Activated T-helper 1 cell treated with anti-CD3 and anti-CD28 coated beads, Interleukin-12 subunit alpha, Interleukin-12 subunit beta, Interleukin-2, Interleukin-4 antibody, amounts not matched to agents 30 ng/mL and 10 ng/mL and 1 ng/mL, durations not matched to agents 14 hours and 24 hours and 36 hours (primary cell): ENCODE data around the gene EHD4. TPM values are rescaled to one million over a fixed set of nuclear protein-coding genes. Genes with fewer than 3 reads are reported as not detected.

ENCODE experiments used
- DNase-seq: peaks from one replicate; pipeline ENCODE4 v3.0.0; 2021; ENCODE audit warnings: low spot score
- H3K27ac Mint-ChIP-seq: one replicate; pipeline ENCODE4 v1.8.0; 2021; ENCODE audit warnings: mild to moderate bottlenecking, mixed read lengths
- H3K27me3 Mint-ChIP-seq: one replicate; pipeline ENCODE4 v1.8.0; 2022; ENCODE audit warnings: mild to moderate bottlenecking, moderate library complexity, mixed read lengths; ENCODE audit not compliant: insufficient read depth
- H3K36me3 Mint-ChIP-seq: one replicate; pipeline ENCODE4 v1.8.0; 2021; ENCODE audit warnings: low read depth, mixed read lengths
- H3K4me1 Mint-ChIP-seq: one replicate; pipeline ENCODE4 v1.8.0; 2021; ENCODE audit warnings: low read depth, mixed read lengths
- H3K4me3 Mint-ChIP-seq: one replicate; pipeline ENCODE4 v1.8.0; 2021; ENCODE audit warnings: mild to moderate bottlenecking, moderate library complexity, mixed read lengths
- H3K9me3 Mint-ChIP-seq: one replicate; pipeline ENCODE4 v1.8.0; 2021; ENCODE audit warnings: mixed read lengths
- intact Hi-C: fragments of 100-400 bp; cut with micrococcal nuclease; formaldehyde crosslinking; loops from one replicate; pipeline ENCODE4 v1.15.1; 2024
- total RNA-seq: library from RNA; stranded (reverse); gene quantifications from 2 replicates; pipeline ENCODE4 v1.2.3, GENCODE V29; 2022

The EHD4 gene
- total RNA-seq, 1 donor from 2014 or later, result 30.1 TPM

DNA sequence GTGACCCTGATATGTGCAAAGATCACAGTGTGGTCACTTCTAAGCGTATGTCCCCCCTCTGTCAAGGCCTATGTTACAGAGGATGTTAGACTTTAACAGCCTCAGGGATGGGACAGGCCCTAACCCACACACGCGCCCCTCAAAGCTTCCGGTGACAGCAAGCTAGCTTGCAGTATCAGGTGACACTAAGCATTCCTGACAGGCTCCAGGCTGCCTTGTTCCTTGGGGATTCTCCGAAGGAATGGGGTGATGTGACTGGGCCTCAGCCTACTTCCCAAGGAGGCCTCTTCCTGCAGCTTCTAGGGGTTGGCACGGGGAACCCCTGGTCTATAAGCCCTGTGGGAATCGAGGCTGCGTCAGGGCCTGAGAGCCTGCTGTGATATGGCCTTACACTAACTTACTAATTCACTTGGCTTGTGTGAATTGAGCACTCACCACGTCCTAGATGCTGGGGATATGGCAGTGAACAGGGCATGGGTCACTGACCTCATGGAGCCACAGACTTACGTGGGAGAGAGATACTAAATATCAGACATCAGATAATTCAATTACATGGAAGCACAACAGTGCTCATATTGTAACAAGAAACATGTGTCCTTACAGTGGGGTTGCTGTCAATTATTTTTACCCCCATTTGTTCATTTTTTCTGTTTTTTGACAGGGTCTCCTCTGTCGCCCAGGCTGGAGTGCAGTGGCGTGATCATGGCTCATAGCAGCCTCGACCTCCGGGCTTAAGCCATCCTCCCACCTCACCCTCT is 67.1 kb downstream of the EHD4 start:
- Mint-ChIP-seq H3K4me1 (peaks cover 8% of the 10 kb centered on the region), H3K9me3 (peaks cover 4% of the 10 kb centered on the region), H3K36me3 (peaks cover 30% of the 10 kb centered on the region), H3K27me3 (no peaks in the 10 kb centered on the region), H3K4me3 (no peak overlapping the region), H3K27ac (no peak overlapping the region)
- intact Hi-C loops, result loop anchor here (2.0 to 10.0 kb wide), 3 partner anchors 66 to 340 kb away; no protein-coding TSS in a partner anchor
- no peak for DNase-seq

DNA sequence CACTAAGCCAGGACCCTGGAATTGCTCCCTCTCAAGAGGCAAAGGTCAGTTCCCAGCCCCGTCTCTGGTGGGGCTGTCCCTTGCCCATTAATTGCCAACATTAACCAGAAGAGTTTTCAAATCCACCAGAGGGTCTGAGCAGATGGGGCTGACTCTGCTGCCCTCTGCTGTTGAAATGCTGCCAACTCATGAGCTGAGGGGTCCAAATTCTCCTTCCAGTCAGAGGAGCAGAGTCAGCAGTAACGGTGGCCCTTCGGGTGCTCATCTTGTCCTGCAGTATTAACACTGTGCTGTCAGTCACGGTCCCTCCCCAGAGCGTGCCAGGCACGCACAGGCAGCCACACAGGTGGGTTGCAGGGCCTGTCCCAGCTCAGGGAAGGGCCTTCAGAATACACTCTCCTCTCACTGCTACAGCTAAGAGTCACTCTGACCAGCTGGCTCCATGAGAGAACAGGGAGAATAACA is 67.8 kb downstream of the EHD4 start:
- intact Hi-C loops, result loop anchor here (1.0 to 10.0 kb wide), 6 partner anchors 66 to 340 kb away; partner anchors contain the start of genes JMJD7 and MAPKBP1
- peaks cover 28% of the 10 kb centered on the region for H3K36me3 Mint-ChIP-seq
- peaks cover 8% of the 10 kb centered on the region for H3K4me1 Mint-ChIP-seq
- peak; percentile 50 for DNase-seq
- H3K9me3 Mint-ChIP-seq, result peaks cover 4% of the 10 kb centered on the region
- H3K27ac Mint-ChIP-seq, result no peak overlapping the region
- H3K4me3 Mint-ChIP-seq, result no peak overlapping the region
- H3K27me3 Mint-ChIP-seq, result no peaks in the 10 kb centered on the region

DNA sequence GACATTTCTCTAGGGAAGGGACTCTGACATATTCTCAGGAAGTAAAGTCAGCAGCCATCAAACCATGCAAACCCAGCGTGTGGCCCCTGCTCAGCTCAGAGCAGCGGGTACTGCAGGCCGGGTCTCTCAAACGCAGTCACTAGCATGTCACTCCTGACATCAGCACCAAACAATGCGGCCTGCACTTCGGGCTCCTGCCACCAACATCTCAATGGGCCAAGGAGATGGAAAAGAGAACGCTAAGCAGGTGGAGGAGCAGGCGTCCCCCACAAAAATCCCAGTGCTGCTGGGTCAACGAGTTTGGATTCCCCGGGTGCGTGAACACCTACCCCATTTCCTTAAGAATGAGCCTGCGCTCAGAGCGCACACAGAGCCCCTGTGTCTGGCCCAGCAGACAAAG is 68.6 kb downstream of the EHD4 start:
- no peaks in the 10 kb centered on the region for H3K27me3 Mint-ChIP-seq
- H3K36me3 Mint-ChIP-seq, result peaks cover 28% of the 10 kb centered on the region
- H3K4me3 Mint-ChIP-seq, result no peak overlapping the region
- intact Hi-C loops, result loop anchor here (1.0 to 10.0 kb wide), 6 partner anchors 67 to 339 kb away; partner anchors contain the start of genes JMJD7 and MAPKBP1
- no peak for DNase-seq
- H3K4me1 Mint-ChIP-seq, result peaks cover 8% of the 10 kb centered on the region
- H3K9me3 Mint-ChIP-seq, result peaks cover 4% of the 10 kb centered on the region
- H3K27ac Mint-ChIP-seq, result no peak overlapping the region

GRCh38 chr15:41901431-41901830 is 70.9 kb downstream of the EHD4 start:
- H3K9me3 Mint-ChIP-seq, result peaks cover 4% of the 10 kb centered on the region
- intact Hi-C loops, result loop anchor here (5.0 to 10.0 kb wide), 3 partner anchors 74 to 337 kb away; partner anchors contain the start of gene JMJD7
- no peaks in the 10 kb centered on the region for H3K27me3 Mint-ChIP-seq
- H3K36me3 Mint-ChIP-seq, result peaks cover 19% of the 10 kb centered on the region
- H3K4me3 Mint-ChIP-seq, result no peak overlapping the region
- peaks cover 8% of the 10 kb centered on the region for H3K4me1 Mint-ChIP-seq
- DNase-seq, result no peak
- H3K27ac Mint-ChIP-seq, result no peak overlapping the region

DNA sequence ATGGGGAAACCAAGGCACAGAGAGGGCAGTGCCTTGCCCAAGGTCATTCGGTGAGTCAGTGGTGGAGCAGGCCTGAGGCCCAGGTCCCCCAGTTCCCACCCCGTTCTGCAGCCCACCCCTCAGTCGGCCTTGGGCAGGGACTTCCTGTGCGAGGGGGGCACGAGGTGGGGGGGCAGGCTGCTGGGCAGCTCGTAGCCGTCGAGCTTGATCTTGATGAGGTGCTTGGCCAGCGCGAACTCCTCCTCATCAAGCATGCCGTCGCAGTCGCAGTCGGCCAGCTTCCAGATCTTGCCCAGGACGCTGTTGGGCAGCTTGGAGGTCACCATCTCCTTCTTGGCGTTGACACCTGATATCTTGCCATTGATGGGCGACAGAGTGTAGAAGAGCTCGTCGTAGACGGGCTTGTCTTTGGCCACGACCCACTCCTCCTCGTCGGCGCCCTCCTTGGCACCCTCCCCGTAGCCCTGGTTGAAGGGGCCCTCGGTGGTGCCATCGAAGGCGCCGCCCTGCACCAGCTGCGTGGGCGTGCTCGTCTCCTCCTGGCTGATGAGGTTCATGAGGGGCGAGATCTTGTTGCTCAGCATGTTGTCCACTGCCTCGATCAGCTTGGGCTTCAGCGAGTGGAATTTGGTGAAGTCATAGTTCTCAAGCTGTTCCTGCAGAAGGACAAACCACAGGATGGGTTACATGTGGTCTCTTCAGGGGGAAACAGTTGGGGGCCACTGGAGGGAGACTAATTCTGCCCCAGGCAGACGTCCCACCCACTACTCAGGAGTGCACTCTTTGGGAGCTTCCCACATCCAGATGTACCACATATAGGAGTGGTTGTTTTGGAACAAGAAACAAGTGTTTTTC is 71.6 kb downstream of the EHD4 start:
- no peaks in the 10 kb centered on the region for H3K9me3 Mint-ChIP-seq
- H3K27ac Mint-ChIP-seq, result no peak overlapping the region
- DNase-seq, result no peak
- no peaks in the 10 kb centered on the region for H3K27me3 Mint-ChIP-seq
- peaks cover 8% of the 10 kb centered on the region for H3K4me1 Mint-ChIP-seq
- peaks cover 19% of the 10 kb centered on the region for H3K36me3 Mint-ChIP-seq
- no peak overlapping the region for H3K4me3 Mint-ChIP-seq
- intact Hi-C loops, result loop anchor here (5.0 to 10.0 kb wide), 3 partner anchors 73 to 336 kb away; partner anchors contain the start of gene JMJD7

DNA sequence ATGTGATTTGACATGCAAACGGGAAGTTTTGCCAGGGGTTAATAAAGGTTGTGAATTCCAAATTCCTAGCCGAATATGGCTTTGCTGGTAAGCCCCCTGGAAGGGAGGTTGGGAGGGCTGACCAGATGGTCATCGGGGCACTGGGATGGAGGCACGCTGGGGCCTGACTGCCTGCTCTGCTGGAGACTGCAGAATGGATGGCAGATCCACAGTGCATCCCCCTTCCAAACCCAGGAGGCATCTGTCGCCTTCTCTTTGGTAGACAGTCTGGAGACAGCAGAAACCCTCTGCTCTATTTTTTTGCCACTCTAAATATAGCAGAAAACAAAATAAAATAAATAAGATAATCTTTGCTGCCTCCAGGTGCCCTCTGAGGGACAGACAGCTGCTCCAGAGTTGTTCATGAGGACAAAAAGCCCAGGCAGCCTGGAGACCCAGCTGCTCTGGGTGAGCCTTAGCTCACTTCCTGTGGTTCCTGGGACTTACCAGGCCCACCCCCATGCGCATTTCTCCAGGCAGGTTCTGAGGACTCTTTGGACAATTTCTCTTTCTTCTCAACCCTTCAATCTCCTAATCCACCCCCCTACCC is 72.4 kb downstream of the EHD4 start:
- DNase-seq, result no peak
- Mint-ChIP-seq H3K4me1 (peaks cover 14% of the 10 kb centered on the region), H3K9me3 (no peaks in the 10 kb centered on the region), H3K36me3 (peaks cover 17% of the 10 kb centered on the region), H3K27me3 (no peaks in the 10 kb centered on the region), H3K27ac (no peak overlapping the region), H3K4me3 (no peak overlapping the region)
- intact Hi-C loops, result loop anchor here (5.0 to 10.0 kb wide), 3 partner anchors 73 to 335 kb away; partner anchors contain the start of gene JMJD7

GRCh38 chr15:41897363-41897799 is 75.0 kb downstream of the EHD4 start:
- H3K27ac Mint-ChIP-seq, result peak overlapping the region; percentile 7
- H3K4me3 Mint-ChIP-seq, result no peak overlapping the region

DNA sequence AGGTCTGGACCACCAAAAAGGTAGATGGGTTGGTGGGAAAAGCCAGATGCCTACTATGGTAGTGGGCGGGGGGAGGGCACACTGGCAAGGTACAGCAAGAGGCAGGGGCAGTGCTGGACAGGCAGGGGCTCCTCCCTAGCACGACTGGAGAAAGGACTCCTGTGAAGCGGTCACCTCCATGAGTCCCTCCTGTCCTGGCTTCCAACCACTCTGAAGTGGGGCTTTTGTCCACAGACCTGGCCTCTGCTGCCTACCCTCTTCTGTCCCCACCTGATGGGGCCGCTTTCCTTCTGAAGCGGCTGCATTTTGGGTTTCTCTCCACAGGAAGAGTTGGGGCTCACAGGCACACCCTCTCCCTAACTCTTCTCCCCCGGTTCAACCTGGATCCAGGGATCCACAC is 75.8 kb downstream of the EHD4 start:
- no peaks in the 10 kb centered on the region for H3K9me3 Mint-ChIP-seq
- H3K4me1 Mint-ChIP-seq, result peaks cover 23% of the 10 kb centered on the region

More at GRCh38 chr15:41897363-41897799, 75.0 kb downstream of the EHD4 start:
- Mint-ChIP-seq H3K9me3 (no peaks in the 10 kb centered on the region), H3K36me3 (peaks cover 14% of the 10 kb centered on the region), H3K27me3 (no peaks in the 10 kb centered on the region), H3K4me1 (peaks cover 19% of the 10 kb centered on the region)
- intact Hi-C loops, result no loop called here
- DNase-seq, result no peak

GRCh38 chr15:41895957-41896356 is 76.4 kb downstream of the EHD4 start:
- Mint-ChIP-seq H3K36me3 (peaks cover 14% of the 10 kb centered on the region), H3K9me3 (no peaks in the 10 kb centered on the region), H3K27me3 (no peaks in the 10 kb centered on the region), H3K4me3 (no peak overlapping the region), H3K4me1 (peaks cover 23% of the 10 kb centered on the region), H3K27ac (peak overlapping the region; percentile 29)
- intact Hi-C loops, result no loop called here
- DNase-seq, result no peak

More for the DNA sequence above, 75.8 kb downstream of the EHD4 start:
- Mint-ChIP-seq H3K27ac (no peak overlapping the region), H3K4me3 (no peak overlapping the region), H3K27me3 (no peaks in the 10 kb centered on the region), H3K36me3 (peaks cover 14% of the 10 kb centered on the region)
- no peak for DNase-seq
- intact Hi-C loops, result no loop called here

DNA sequence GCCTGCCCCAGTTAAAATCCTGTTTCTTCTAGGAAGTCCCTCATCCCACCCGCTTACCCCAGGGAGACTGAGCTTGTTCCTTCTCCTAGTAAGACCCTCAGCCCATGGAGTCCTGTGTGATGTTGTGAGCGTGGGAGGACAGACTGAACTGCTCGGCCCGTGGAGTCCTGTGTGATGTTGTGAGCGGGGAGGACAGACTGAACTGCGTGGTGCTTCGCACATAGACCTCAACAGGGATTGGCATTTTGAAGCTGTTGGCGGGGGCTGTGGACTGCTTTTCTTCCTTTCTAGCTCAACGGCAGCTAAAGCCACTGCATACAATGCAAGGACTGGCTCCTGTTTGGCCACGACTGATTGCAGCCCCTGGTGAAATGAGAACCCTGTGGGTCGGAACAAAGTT is 76.9 kb downstream of the EHD4 start:
- Mint-ChIP-seq H3K27me3 (no peaks in the 10 kb centered on the region), H3K4me1 (peaks cover 23% of the 10 kb centered on the region), H3K9me3 (no peaks in the 10 kb centered on the region), H3K4me3 (peak overlapping the region; percentile 6), H3K27ac (peak overlapping the region; percentile 82), H3K36me3 (peaks cover 14% of the 10 kb centered on the region)
- intact Hi-C loops, result no loop called here
- no peak for DNase-seq

GRCh38 chr15:41894791-41895463 is 77.4 kb downstream of the EHD4 start:
- DNase-seq, result peak; percentile 77
- intact Hi-C loops, result no loop called here
- peaks cover 14% of the 10 kb centered on the region for H3K36me3 Mint-ChIP-seq
- H3K4me3 Mint-ChIP-seq, result peak overlapping the region; percentile 6
- peaks cover 23% of the 10 kb centered on the region for H3K4me1 Mint-ChIP-seq
- no peaks in the 10 kb centered on the region for H3K9me3 Mint-ChIP-seq
- no peaks in the 10 kb centered on the region for H3K27me3 Mint-ChIP-seq
- peak overlapping the region; percentile 82 for H3K27ac Mint-ChIP-seq

DNA sequence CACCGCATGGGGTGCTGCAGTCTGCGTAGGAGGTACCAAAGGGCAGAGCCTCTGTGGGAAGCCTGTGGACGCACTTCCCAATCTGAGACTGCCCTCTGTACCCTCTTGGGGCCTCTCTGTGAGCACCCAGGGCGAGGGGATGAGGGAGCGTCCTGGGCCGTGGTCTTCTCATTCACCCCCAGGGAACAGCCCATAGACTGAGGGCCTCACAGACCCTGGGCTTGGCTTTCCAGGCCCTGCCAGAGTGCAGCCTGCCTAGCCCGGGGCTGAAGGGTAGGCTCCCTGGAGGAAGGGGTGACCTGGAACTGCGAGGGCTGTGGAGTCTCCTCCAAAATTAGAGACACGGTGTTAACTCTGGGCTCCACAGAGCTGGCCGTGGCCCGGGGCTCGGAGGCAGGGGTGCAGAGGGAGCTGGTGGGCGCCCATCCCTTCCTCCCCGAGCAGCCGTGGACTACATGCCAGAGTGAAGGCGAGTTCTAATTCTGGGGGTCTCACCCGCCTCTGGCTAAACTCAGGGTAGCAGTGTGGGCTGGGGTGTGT is 78.0 kb downstream of the EHD4 start:
- no peak for DNase-seq
- no peak overlapping the region for H3K4me3 Mint-ChIP-seq
- no peaks in the 10 kb centered on the region for H3K9me3 Mint-ChIP-seq
- peak overlapping the region; percentile 82 for H3K27ac Mint-ChIP-seq
- H3K4me1 Mint-ChIP-seq, result peaks cover 24% of the 10 kb centered on the region
- intact Hi-C loops, result no loop called here
- H3K36me3 Mint-ChIP-seq, result peaks cover 13% of the 10 kb centered on the region
- no peaks in the 10 kb centered on the region for H3K27me3 Mint-ChIP-seq
